Suprapubic skin (tissue), 3 donors: ENCODE measurements around the gene RUNDC3A.

Experiments used
- POLR2A ChIP-seq, 2 donors: fragments of 450-650 bp; IDR thresholded peaks; one replicate each; pipeline ENCODE4 v1.6.1; 2017; ENCODE audit warnings: antibody characterized with exemption in 2 of 2, mild to moderate bottlenecking in 2 of 2, moderate library complexity in 2 of 2
- TF ChIP-seq, protein P1 (sequence below), 2 donors: fragments of 200-600 bp in 1 of 2; fragments of 450-650 bp in 1 of 2; sonication (generic) in 1 of 2; IDR thresholded peaks; one replicate each; pipeline ENCODE4 v1.5.1; 2016 to 2019; ENCODE audit warnings: antibody characterized with exemption in 2 of 2, mild to moderate bottlenecking in 1 of 2, moderate library complexity in 1 of 2

DNA sequence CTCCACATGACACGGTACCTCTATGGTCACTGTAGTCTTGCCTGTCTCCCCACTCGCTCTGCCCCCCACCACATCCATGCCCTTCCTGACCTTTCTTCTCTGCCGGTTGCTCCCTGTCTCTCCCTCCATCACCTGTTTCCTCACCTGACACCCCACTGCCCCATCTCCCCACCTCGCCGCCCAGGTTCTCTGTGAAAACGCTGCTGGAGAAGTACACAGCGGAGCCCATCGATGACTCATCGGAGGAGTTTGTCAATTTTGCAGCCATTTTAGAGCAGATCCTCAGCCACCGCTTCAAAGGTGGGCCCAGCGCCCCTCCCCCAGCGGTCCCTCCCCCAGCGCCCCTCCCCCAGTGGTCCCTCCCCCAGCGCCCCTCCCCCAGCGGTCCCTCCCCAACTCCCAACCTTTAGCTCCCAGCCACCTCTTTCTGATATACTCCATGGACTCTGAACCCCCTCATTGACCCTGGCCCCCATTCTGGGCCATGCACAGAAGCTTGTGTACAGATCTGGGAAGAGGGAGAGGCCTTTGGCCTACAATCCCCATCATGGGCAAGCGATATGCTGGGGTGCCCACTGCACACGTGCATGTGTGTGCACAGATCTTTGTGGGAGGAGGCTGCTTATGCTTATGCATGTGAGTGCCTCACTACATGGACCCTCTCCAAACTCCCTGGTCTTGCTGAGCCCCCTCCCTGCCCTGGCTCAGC is 4.1 kb downstream of the RUNDC3A start:
- TF ChIP-seq, protein P1, sequence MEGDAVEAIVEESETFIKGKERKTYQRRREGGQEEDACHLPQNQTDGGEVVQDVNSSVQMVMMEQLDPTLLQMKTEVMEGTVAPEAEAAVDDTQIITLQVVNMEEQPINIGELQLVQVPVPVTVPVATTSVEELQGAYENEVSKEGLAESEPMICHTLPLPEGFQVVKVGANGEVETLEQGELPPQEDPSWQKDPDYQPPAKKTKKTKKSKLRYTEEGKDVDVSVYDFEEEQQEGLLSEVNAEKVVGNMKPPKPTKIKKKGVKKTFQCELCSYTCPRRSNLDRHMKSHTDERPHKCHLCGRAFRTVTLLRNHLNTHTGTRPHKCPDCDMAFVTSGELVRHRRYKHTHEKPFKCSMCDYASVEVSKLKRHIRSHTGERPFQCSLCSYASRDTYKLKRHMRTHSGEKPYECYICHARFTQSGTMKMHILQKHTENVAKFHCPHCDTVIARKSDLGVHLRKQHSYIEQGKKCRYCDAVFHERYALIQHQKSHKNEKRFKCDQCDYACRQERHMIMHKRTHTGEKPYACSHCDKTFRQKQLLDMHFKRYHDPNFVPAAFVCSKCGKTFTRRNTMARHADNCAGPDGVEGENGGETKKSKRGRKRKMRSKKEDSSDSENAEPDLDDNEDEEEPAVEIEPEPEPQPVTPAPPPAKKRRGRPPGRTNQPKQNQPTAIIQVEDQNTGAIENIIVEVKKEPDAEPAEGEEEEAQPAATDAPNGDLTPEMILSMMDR (IDR thresholded peaks at IDR 0.05): no peak
- TF ChIP-seq POLR2A (IDR thresholded peaks at IDR 0.05): no peak
